GM12875 (cell line): Measurements from ENCODE around the gene MYO7A.

Source experiments
- H3K4me3 ChIP-seq: one replicate; pipeline ENCODE4 v1.5.1; 2011; ENCODE audit warnings: low read depth, low read length, control low read depth
- TF ChIP-seq, protein P1 (sequence below): IDR thresholded peaks from 2 replicates; pipeline ENCODE4 v1.5.1; 2011; ENCODE audit warnings: low read depth, mild to moderate bottlenecking, control low read depth, inconsistent platforms, low read length, moderate library complexity, borderline replicate concordance; ENCODE audit not compliant: insufficient read depth

Gene MYO7A

DNA sequence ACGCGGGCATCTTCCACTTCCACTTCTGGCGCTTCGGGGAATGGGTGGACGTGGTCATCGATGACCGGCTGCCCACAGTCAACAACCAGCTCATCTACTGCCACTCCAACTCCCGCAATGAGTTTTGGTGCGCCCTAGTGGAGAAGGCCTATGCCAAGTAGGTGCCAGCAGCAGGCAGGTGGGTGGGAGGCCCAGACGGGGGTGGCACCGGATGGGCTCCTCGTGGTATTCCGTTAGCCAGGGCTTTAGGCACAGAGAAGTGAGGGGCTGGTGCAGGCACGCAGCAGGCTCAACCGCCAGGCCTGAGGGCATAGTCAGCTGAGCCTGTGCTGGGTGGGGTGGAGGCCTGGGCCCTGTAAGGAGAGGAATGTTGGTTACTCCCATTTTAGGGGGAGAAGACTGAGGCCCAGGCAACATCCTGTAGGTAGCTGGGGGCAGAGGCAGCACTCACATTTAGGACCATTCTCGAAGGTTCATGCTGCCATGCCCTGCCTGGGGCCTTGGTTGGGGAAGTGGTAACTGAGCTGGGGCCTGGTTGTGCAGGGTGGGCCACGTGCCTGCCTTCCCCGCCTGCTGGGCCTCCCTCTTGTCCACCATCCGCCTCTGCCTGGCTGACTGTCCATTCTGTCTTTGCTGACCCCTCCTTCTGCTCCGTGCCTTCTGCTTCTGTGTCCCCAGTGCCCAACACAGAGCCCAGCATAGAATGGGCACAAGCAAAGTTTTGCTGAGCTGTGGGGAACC is 15.2 kb upstream of the MYO7A start:
- TF ChIP-seq, protein P1, sequence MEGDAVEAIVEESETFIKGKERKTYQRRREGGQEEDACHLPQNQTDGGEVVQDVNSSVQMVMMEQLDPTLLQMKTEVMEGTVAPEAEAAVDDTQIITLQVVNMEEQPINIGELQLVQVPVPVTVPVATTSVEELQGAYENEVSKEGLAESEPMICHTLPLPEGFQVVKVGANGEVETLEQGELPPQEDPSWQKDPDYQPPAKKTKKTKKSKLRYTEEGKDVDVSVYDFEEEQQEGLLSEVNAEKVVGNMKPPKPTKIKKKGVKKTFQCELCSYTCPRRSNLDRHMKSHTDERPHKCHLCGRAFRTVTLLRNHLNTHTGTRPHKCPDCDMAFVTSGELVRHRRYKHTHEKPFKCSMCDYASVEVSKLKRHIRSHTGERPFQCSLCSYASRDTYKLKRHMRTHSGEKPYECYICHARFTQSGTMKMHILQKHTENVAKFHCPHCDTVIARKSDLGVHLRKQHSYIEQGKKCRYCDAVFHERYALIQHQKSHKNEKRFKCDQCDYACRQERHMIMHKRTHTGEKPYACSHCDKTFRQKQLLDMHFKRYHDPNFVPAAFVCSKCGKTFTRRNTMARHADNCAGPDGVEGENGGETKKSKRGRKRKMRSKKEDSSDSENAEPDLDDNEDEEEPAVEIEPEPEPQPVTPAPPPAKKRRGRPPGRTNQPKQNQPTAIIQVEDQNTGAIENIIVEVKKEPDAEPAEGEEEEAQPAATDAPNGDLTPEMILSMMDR: no peak
- no peak overlapping the region for H3K4me3 ChIP-seq

DNA sequence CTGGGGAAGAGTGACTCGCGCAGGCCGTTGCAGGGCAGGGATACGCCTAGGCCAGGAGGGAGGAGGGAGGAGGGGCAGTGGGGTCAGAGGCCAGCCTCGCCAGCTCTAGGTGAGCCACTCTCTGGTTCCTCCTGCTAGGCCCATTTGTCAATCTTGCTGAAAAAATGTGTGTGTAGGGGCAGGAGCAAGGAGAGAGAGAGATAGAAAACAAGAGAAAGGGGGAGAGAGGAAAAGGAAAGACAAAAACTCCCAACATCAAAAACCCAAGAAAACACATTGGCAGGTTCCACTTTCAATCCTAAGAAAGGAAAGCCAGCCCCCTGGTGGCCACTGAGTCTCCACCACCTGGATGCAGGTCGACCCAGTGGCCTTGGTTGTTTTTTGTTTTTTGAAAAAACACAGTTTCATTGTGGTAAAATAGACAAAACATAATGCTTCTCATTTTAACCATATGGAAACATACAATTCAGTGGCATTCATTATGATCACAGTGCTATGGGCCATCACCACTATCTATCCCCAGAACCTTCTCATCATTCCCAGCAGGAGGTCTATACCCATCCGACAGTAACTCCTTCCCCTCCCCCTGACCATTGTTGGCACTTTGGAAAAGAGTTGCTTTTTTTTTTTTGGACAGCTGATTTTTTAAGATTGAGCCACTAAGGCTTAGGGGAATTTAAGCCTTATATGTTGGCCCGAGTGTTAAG is 14.5 kb upstream of the MYO7A start:
- H3K4me3 ChIP-seq: no peak overlapping the region
- TF ChIP-seq, protein P1: peak; percentile 47; the same call in 1 of the 2 replicates

DNA sequence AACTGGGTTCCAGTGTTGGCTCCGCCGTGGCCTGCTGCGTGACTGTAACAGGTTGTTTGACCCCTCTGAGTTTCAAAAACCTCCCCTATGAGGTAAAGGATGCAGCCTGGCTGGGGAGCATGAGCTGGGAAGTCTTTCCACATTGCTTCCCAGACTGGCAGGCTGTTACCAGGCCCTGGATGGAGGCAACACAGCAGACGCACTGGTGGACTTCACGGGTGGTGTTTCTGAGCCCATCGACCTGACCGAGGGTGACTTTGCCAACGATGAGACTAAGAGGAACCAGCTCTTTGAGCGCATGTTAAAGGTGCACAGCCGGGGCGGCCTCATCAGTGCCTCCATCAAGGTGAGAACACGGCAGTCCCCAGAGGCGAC is 14.0 kb upstream of the MYO7A start:
- H3K4me3 ChIP-seq: no peak overlapping the region
- TF ChIP-seq, protein P1: no peak

DNA sequence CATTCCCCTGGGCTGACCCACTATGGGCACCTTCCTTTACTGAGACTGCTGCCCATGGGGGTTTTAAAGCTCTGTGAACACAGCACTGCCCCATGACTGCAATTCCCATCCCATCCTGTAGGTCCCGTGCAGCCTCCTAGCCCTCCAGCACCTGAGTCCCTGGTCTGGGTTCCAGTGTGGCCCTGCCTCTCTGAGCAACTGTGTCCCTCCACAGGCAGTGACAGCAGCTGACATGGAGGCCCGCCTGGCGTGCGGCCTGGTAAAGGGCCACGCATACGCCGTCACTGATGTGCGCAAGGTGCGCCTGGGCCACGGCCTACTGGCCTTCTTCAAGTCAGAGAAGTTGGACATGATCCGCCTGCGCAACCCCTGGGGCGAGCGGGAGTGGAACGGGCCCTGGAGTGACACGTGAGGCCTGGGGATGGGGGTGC is 12.8 kb upstream of the MYO7A start:
- TF ChIP-seq, protein P1: peak; percentile 46; the same call in 1 of the 2 replicates
- H3K4me3 ChIP-seq: no peak overlapping the region

DNA sequence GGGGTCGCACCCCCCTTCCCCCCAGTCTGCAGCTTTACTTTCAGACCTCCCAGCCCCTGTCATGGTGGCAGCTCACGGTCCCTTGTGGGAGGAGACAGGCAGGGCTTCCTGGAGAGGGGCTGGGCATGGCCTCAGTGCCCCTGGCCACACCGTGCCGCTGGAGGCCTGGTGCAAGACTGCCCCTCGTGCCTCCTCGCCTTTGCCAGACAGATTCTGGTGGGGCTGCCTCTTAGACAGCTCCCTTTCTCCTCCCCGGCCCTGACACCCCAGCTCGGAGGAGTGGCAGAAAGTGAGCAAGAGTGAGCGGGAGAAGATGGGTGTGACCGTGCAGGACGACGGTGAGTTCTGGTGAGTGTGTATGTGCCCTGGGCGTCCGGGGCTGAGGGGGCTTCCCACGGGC is 12.1 kb upstream of the MYO7A start:
- TF ChIP-seq, protein P1: no peak

DNA sequence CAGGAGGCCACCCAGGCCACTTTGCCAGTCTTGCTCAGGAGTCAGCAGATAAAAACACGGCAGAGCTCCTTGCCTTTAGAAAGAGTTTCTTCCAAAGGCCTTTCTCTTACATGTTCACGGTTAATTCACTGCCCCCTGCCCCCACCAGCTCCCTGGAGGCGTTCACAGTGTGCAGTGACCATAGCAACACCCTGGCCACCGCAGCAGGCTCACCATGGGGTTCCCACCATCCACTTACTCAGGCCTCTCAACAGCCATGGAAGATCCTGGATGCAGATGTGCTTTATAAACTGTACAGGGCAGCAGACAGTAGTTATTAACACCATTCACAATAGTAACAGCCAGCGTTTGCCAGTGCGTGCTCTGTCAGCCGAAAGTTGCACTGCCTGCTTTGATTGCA is 10.6 kb upstream of the MYO7A start:
- H3K4me3 ChIP-seq: no peak overlapping the region
- TF ChIP-seq, protein P1: no peak

More for the DNA sequence above, 12.1 kb upstream of the MYO7A start:
- H3K4me3 ChIP-seq: no peak overlapping the region

DNA sequence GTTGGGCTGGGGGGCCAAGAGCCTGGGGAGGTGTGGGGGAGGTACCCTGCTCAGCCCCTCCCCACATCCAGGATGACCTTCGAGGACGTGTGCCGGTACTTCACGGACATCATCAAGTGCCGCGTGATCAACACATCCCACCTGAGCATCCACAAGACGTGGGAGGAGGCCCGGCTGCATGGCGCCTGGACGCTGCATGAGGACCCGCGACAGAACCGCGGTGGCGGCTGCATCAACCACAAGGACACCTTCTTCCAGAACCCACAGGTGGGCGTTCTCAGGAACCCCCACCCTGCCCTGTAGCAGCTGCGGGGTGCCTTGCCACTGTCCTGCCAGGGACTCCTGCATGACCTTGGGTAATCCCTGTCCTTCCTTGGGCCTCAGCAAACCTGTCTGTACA is 10.0 kb upstream of the MYO7A start:
- TF ChIP-seq, protein P1: no peak
- no peak overlapping the region for H3K4me3 ChIP-seq
